ENCODE data around the gene ATP6V0E2. TPM values are rescaled to one million over a fixed set of nuclear protein-coding genes. Genes with fewer than 3 reads are reported as not detected.
A peak's percentile ranks its signal among the peaks of the same experiment; 100 is the strongest.
"Not testable (repeated sequence)": the region's sequence is repeated elsewhere in the genome, so short reads cannot be mapped to it uniquely, and the experiment has no call there.

ATP6V0E2 gene
- total RNA-seq, 1 donor from 2014 or later = 17.9 TPM

DNA sequence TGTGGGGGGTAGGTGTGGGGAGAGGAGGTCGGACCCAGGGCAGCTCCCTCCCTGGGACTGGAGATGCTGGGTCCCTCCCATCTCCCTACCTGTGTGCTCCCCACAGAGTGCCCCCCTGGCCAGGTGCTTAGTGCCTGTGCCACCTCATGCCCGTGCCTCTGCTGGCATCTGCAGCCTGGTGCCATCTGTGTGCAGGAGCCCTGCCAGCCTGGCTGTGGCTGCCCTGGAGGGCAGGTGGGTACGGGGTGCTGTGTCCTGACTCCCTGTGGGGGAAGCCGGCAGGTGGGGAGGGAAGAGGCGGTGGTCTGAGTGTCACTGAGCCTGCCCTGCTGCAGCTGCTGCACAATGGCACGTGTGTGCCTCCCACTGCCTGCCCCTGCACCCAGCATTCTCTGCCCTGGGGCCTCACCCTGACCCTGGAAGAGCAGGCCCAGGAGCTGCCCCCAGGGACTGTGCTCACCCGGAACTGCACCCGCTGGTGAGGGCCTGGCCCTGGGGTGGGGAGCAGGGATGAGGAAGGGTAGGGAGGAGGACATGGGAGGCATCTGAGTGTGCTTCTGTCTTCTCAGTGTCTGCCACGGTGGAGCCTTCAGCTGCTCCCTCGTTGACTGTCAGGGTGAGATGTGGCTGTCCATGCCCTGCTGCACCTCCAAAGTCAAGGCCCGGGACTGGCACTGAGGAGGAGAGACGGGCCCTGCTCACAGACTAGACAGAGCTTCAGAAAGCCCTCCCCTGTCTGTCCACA, 47.3 kb upstream of the ATP6V0E2 start:
- Histone ChIP-seq H3K27me3 (ENCODE audit: low read depth) (peaks cover 5% of the 10 kb centered on the region), H3K27ac (no peak overlapping the region), H3K9me3 (no peaks in the 10 kb centered on the region), H3K4me3 (no peak overlapping the region), H3K4me1 (no peaks in the 10 kb centered on the region), H3K36me3 (no peaks in the 10 kb centered on the region)
- ATAC-seq (no peak), DNase-seq (peak; percentile 31)
- TF ChIP-seq, protein P1, sequence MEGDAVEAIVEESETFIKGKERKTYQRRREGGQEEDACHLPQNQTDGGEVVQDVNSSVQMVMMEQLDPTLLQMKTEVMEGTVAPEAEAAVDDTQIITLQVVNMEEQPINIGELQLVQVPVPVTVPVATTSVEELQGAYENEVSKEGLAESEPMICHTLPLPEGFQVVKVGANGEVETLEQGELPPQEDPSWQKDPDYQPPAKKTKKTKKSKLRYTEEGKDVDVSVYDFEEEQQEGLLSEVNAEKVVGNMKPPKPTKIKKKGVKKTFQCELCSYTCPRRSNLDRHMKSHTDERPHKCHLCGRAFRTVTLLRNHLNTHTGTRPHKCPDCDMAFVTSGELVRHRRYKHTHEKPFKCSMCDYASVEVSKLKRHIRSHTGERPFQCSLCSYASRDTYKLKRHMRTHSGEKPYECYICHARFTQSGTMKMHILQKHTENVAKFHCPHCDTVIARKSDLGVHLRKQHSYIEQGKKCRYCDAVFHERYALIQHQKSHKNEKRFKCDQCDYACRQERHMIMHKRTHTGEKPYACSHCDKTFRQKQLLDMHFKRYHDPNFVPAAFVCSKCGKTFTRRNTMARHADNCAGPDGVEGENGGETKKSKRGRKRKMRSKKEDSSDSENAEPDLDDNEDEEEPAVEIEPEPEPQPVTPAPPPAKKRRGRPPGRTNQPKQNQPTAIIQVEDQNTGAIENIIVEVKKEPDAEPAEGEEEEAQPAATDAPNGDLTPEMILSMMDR (IDR thresholded peaks at IDR 0.05) = no peak
- intact Hi-C loops (cut with DNase I) = no loop called here

DNA sequence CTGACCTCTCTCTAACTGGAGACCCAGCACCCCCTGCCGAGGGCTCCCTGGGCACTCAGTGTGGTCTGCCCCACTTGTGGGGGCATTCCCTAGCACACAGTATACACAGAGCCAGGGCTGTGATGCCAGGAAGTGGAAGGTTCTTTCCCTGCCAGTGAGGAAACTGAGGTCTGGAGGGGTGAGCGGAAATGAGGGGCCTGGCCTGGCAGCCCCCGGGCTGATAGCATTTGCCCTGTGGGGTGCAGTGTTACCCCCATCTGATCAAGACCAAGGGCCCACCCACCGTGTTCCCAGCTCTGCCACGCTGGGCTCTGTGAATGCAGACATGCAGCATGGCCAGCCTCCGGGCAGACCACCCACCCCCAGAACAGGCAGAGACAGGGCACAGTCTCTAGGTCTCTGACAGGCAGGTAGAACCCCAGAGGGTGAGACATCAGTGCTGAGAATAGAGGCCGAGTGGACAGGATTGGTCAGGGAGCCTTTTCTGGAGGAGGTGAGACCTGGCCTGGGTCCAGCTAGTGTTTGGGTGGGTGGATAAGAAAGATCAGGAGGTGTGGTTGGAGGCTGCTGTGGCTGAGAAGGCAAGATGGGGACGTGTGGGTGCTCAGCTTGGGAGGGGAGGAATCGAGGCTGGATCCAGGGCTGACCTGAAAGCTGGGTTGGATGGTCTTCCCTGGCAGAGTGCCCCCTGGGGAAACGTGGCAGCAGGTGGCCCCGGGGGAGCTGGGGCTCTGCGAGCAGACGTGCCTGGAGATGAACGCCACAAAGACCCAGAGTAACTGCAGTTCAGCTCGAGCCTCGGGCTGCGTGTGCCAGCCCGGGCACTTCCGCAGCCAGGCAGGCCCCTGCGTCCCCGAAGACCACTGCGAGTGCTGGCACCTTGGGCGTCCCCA, 46.4 kb upstream of the ATP6V0E2 start:
- DNase-seq (peak; percentile 39), ATAC-seq (no peak)
- TF ChIP-seq, protein P1 (IDR thresholded peaks at IDR 0.05) = no peak
- H3K27ac ChIP-seq = no peak overlapping the region
- no peaks in the 10 kb centered on the region for H3K9me3 ChIP-seq
- intact Hi-C loops (cut with DNase I) = no loop called here
- H3K4me1 ChIP-seq = no peaks in the 10 kb centered on the region
- H3K27me3 ChIP-seq (ENCODE audit: low read depth) = peaks cover 8% of the 10 kb centered on the region
- no peak overlapping the region for H3K4me3 ChIP-seq
- no peaks in the 10 kb centered on the region for H3K36me3 ChIP-seq

DNA sequence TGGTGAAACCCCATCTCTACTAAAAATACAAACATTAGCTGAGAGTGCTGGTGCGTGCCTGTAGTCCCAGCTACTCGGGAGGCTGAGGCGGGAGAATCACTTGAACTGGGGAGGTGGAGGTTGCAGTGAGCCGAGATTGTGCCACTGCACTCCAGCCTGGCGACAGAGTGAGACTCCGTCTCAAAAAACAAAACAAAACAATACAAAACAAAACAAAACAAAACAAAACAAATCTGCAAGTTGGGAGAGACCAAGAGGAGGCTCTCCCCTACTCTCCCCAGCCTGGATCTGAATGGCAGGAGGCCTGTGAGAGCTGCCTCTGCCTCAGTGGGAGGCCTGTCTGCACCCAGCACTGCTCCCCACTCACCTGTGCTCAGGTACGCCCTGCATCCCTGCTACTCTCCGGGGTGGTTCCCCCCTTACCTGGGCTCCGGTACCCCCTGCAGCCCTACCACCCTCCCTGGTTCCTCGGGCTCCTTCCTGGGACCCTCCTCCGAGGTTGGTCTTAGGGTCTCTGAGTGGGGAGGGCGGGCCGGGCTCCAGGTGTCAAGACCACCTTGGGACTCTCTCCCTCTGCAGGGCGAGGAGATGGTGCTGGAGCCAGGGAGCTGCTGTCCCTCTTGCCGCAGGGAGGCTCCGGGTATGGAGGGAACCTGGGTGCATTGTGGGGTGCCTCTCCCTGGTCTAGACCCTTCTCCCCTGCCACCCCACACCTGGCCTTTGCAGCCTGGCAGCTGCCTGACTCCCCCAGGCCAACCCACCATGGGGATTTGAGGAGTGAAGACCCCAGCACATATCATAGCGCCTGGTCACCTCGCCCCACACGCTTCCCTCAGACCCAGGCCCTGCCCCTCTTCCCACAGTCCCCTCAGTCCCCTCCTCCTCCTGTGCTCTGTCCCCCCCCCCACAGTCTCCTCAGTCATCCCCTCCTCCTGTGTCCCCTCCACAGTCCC, 45.1 kb upstream of the ATP6V0E2 start:
- ATAC-seq (no peak), DNase-seq (peak; percentile 34)
- Histone ChIP-seq H3K4me1 (no peaks in the 10 kb centered on the region), H3K27ac (no peak overlapping the region), H3K9me3 (no peaks in the 10 kb centered on the region), H3K27me3 (ENCODE audit: low read depth) (peaks cover 12% of the 10 kb centered on the region), H3K4me3 (no peak overlapping the region), H3K36me3 (no peaks in the 10 kb centered on the region)
- TF ChIP-seq, protein P1 (IDR thresholded peaks at IDR 0.05) = no peak
- intact Hi-C loops (cut with DNase I) = no loop called here

DNA sequence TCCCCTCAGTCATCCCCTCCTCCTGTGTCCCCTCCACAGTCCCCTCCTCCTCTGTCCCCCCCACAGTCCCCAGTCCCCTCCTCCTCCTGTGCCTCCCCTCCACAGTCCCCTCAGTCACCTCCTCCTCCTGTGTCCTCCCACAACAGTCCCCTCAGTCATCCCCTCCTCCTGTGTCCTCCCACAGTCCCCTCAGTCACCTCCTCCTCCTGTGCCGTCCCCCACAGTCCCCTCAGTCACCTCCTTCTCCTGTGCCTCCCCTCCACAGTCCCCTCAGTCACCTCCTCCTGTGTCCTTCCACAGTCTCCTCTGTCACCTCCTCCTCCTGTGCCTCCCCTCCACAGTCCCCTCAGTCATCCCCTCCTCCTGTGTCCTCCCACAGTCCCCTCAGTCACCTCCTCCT, 43.2 kb upstream of the ATP6V0E2 start:
- H3K9me3 ChIP-seq; DNase-seq; ATAC-seq; H3K27ac ChIP-seq; H3K36me3 ChIP-seq; intact Hi-C loops (cut with DNase I); H3K4me1 ChIP-seq; H3K4me3 ChIP-seq: not testable (repeated sequence)
- H3K27me3 ChIP-seq (ENCODE audit: low read depth) = peaks cover 12% of the 10 kb centered on the region

DNA sequence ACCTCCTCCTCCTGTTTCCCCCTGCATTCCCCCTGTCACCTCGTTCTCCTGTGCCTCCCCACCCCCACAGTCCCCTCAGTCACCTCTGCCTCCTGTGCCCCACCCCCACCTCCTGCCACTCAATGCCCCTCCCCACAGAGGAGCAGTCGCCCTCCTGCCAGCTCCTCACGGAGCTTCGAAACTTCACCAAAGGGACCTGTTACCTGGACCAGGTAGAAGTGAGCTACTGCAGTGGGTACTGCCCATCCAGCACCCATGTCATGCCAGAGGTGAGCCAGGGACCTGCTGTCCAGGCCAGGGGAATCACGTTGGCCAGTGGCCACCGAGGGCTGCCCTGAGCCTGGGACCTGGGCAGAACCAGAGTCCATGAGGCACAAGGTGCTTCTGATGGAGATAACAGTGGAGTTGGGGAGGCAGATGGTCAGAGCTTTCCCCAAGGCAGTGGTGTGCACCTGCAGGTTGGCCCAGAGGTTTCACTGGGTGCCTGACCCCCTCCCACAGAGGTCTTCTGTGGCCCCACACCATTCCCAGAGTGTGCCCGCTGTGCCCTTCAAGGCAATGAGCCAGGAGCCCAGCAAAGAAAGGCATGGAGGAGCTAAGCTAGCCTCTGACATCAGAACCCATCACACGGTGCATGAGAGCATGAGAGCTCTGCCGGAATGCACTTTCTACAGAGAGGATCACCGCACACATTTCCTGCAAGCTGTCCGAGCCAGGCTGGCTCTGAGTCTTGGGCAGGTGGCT, 42.6 kb upstream of the ATP6V0E2 start:
- Histone ChIP-seq H3K36me3 (no peaks in the 10 kb centered on the region), H3K4me1 (no peaks in the 10 kb centered on the region), H3K27ac (no peak overlapping the region), H3K4me3 (no peak overlapping the region), H3K9me3 (no peaks in the 10 kb centered on the region), H3K27me3 (ENCODE audit: low read depth) (peaks cover 12% of the 10 kb centered on the region)
- peak; percentile 10 for DNase-seq
- intact Hi-C loops (cut with DNase I) = no loop called here
- ATAC-seq = no peak
- TF ChIP-seq, protein P1 (IDR thresholded peaks at IDR 0.05) = no peak

Measured in lower lobe of right lung (tissue), 2 donors.